ENCODE measurements around the gene SSTR5.

Gene SSTR5

GRCh38 chr16:1039762-1040161 is 32.8 kb upstream of the SSTR5 start:
- no peak for DNase-seq (ENCODE audit: low spot score)

GRCh38 chr16:1040346-1040745 is 32.2 kb upstream of the SSTR5 start:
- DNase-seq (ENCODE audit: low spot score) = no peak

GRCh38 chr16:1042049-1042744 is 30.4 kb upstream of the SSTR5 start:
- no peak for DNase-seq (ENCODE audit: low spot score)

- peak; percentile 60 for DNase-seq (ENCODE audit: low spot score)
Measured at GRCh38 chr16:1042866-1043265, 29.7 kb upstream of the SSTR5 start.

- DNase-seq (ENCODE audit: low spot score) = no peak
Measured at GRCh38 chr16:1043881-1044451, 28.6 kb upstream of the SSTR5 start.

- no peak for DNase-seq (ENCODE audit: low spot score)
Measured at GRCh38 chr16:1044460-1045309, 27.9 kb upstream of the SSTR5 start.

- no peak for DNase-seq (ENCODE audit: low spot score)
Measured at GRCh38 chr16:1045310-1045992, 27.1 kb upstream of the SSTR5 start.

- DNase-seq (ENCODE audit: low spot score) = no peak
Measured at GRCh38 chr16:1045993-1046911, 26.3 kb upstream of the SSTR5 start.

- no peak for DNase-seq (ENCODE audit: low spot score)
Measured at GRCh38 chr16:1047123-1047522, 25.4 kb upstream of the SSTR5 start.

- DNase-seq (ENCODE audit: low spot score) = no peak
Measured at GRCh38 chr16:1047801-1048200, 24.7 kb upstream of the SSTR5 start.

GRCh38 chr16:1048442-1049112 is 24.0 kb upstream of the SSTR5 start:
- peak; percentile 62 for DNase-seq (ENCODE audit: low spot score)

GRCh38 chr16:1049113-1049975 is 23.2 kb upstream of the SSTR5 start:
- DNase-seq (ENCODE audit: low spot score) = no peak

- no peak for DNase-seq (ENCODE audit: low spot score)
Measured at GRCh38 chr16:1049976-1050247, 22.6 kb upstream of the SSTR5 start.

- DNase-seq (ENCODE audit: low spot score) = no peak
Measured at GRCh38 chr16:1050516-1050915, 22.0 kb upstream of the SSTR5 start.

- no peak for DNase-seq (ENCODE audit: low spot score)
Measured at GRCh38 chr16:1050921-1051320, 21.6 kb upstream of the SSTR5 start.

GRCh38 chr16:1051446-1051845 is 21.1 kb upstream of the SSTR5 start:
- DNase-seq (ENCODE audit: low spot score) = no peak

GRCh38 chr16:1052721-1053120 is 19.8 kb upstream of the SSTR5 start:
- DNase-seq (ENCODE audit: low spot score) = no peak

- no peak for DNase-seq (ENCODE audit: low spot score)
Measured at GRCh38 chr16:1053121-1053521, 19.4 kb upstream of the SSTR5 start.

- no peak for DNase-seq (ENCODE audit: low spot score)
Measured at GRCh38 chr16:1053700-1054368, 18.7 kb upstream of the SSTR5 start.

Measured in SK-N-DZ (cell line).